GM18505 (cell line): ENCODE measurements around the gene PPP1R37.

Experiments used
- ATAC-seq: cut with Tn5 transposase; IDR thresholded peaks from one replicate; pipeline ENCODE4 v1.9.1; 2021; ENCODE audit not compliant: unreplicated experiment
- POLR2A ChIP-seq: IDR thresholded peaks from 4 replicates; pipeline ENCODE4 v1.6.1; 2011; ENCODE audit warnings: borderline replicate concordance; ENCODE audit not compliant: insufficient read depth, insufficient read length; ENCODE audit errors: extremely low read depth

PPP1R37 gene

DNA sequence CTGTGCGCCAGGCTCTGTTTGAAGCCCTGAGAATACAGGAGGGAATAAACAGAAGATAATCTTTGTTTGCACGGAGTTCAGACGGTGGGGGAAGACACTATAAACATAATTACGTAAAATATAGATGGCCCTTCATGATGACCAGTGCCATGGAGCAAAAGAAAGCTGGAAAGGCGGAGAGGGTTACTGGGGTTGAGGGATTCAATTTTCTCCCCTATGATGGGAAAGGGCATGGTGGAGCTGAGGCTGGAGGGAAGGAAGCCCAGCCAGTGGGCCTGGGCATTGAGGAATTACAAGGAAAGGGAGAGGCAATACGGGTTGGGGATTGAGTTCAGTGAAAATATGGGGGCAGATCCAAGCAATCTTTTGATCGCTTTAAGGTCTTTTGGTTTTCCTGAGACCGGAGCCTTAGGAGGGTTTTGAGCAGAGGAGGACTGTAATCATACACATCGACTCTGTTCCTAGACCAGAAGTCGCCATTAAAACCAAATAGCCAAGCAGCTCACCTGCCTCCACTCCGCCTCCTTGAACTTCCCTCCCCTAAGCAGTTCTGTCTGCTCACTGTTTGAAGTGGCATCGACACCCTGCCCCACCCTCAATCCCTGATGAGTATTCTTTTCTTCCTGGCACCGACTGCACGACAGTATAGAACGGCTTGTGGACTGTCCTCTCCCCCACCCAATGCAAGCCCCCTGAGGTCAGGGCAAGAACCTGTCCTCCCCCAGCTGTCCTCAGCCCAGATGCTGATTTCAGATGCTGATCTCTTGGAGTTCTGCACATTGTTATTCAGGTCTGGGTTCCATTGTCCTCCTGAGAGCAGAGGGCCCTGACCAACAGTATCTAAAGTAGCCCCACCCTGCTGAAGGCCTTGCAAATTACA, 15.9 kb upstream of the PPP1R37 start:
- ATAC-seq: no peak

DNA sequence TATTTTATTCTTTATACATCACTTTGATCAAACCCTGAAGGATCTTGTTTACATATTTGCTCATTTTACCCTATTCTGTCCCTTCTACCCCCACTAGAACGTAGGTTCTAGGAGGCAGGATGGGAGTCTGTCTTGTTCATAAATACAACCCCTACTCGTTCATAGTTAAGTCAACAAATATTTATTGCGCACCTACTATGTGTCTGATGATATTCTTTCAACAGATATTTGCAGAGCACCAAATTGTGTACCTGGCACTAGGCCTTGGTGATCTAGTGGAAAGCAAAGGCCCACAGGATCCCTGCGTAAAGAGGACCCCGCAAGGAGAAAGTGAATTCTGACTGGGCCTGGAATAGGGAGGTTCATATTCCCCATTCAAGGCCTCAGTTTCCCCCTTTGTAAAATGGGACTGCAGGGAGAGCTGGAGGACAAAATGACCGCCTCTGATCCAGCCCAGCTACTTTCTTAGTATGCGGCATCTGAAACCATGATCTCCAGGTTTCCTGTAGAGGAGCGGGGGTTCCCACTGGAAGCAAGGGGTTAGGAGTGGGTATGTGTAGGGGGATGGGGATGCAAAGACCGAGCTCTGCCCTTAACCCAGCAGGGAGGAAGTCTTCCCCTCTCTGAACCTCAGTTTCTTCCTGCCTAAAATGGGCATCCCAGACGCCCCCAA, 14.5 kb upstream of the PPP1R37 start:
- no peak for TF ChIP-seq POLR2A
- ATAC-seq: no peak

More for the DNA sequence above, 15.9 kb upstream of the PPP1R37 start:
- no peak for TF ChIP-seq POLR2A

DNA sequence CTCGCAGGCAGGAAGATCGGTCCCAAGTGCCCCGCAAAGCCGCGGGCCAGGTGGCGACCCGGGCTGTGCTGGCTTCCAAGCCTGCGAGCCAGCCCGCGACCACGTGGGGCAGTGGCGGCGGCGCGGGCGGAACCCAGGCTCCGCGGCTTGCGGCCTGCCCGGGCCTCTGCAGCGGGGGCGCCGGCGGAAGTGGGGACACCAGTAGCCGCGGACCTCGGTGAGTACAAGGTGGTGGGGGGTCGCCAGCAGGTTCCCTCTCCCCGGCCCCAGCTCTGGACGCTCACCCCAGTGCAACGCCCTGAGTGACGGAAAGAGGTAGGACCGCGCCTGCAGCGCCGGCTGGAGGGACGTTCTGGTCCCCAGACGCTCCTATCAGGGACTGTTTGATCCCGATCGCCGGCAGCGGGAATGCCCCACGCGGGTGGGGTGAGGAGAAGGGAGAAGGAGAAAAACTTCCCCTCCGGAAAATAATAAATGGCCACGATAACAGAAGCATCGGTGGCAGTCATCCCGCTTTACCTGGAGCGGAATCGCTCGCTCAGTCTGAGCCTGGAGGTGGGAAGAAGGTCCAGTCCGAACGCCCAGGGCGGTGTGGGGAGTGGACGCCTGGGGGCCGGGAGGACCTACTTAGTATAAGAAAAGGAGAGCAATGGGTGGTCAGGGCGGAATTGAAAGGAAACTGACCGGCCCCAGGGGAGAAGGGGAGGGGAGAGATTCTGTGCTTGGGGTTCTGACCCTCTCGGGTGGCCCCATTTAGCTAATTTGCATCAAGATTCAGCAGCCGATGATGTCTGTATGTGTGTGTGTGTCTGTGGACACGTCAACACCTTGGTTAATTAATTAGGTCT, 13.7 kb upstream of the PPP1R37 start, which contains the start of gene GEMIN7:
GEMIN7 (plus strand) TSS at position 198 of the 848 bp plus-strand sequence. CDS start 10,855 bp downstream, outside the sequence.
- peak; percentile 27 for ATAC-seq
- peak; percentile 78 for TF ChIP-seq POLR2A

DNA sequence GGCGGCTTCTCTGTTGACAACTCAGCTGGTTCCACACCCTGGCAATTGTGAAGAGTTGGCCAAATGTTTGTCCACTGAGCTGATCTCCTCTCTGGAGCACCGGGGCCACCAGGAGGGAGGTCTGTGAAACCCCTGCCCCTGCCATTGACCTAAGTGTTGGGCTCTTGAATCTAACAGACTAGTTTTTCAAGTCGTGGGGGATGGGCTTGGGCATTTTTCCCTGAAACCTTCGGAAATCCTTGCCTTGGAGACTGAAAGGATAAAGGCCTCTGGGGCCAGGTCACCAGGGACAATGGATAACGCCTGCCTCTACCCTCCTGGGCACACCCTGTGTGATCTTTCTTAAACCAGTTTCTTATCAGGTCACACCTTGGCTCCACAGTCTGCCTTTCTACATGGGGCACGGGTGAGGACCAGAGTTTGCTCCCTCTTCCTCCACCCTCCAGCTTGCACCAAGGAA, 13.0 kb upstream of the PPP1R37 start:
- ATAC-seq: no peak

DNA sequence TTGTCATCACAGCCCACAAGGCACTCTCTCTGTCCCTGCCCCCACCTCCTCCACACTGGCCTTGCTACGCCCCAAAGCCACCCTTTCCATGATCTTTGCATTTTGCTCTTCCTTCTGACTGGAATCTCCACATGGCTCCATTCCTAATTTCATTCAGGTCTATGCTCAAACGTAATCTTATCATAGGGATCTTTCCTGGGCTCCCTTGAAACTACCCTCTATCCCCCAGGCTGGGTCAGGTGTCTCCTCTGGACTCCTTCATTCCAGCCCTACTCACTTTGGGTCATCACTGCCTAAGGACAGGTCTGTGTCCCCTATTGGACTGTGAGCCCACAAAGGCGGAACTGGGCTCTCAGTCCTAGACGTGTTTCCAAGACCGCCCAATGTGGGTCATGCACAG, 10.8 kb upstream of the PPP1R37 start:
- TF ChIP-seq POLR2A: no peak
- no peak for ATAC-seq

More for the DNA sequence above, 13.0 kb upstream of the PPP1R37 start:
- no peak for TF ChIP-seq POLR2A

DNA sequence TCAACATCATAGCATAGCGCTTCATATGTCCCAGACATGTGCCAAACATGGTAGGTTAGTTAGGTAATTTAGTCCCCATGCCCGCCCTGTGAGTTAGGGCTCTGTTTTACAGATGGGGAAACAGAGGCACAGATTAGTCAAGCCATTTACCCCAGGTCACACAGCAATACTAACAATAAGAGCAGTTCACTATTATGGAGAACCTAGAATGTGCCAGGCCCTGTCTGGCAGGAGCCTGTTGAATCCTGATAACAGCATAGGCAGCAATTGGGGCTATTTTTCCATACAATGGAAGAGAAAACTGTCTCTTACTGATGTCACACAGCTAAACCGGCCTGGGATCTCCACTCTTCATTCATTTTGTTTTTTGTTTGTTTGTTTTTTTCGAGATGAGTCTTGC, 6.5 kb upstream of the PPP1R37 start:
- TF ChIP-seq POLR2A: no peak
- ATAC-seq: no peak

DNA sequence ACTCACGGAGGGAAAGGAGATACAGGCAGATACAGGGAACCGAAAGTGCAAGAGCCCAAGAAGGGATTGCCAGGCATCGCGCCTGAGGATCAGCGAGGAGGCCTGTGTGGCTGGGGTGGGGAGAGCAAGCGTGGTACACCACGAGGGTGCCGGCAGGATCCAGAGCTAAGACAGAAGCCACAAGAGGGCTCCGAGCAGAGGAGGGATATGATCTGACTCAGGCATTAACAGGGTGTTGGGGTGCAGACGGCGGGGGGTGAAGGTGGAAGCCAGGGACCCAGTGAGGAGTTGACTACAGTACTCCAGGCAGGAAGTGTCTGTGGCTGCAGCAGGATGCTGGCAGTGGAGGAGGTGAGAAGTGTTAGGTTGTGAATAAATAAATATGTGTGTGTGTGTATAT, 5.4 kb upstream of the PPP1R37 start:
- ATAC-seq: no peak
- no peak for TF ChIP-seq POLR2A

DNA sequence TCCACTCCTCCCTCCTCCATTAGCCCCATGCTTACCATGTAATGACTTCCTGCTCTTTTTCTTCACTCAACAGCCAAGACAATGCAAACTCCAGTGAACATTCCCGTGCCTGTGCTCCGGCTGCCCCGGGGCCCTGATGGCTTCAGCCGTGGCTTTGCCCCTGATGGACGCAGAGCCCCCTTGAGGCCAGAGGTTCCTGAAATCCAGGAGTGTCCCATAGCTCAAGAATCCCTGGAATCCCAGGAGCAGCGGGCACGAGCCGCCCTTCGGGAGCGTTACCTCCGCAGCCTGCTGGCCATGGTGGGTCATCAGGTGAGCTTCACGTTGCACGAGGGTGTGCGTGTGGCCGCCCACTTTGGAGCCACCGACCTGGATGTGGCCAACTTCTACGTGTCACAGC, 2.9 kb upstream of the PPP1R37 start:
- TF ChIP-seq POLR2A: no peak
- no peak for ATAC-seq

DNA sequence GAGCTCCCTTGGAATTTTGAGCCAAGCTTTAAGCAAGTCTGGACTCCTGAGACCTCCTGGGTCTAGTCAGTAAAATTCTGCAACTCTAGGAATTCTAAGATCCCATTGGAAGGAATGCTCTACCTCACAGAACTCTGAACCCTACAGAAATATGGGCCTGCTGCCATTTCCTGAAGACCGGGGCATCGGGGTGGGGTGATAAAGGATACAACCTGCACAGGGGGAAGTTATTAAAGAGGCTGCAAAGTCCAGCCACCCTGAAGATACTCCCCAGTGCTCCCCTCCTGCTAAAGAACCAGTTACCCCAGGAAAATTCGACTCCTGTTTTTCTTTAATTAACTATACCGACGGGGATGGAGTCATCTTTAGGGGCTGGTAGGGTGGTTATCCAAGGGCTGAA, 2.4 kb upstream of the PPP1R37 start:
- no peak for ATAC-seq
- no peak for TF ChIP-seq POLR2A

DNA sequence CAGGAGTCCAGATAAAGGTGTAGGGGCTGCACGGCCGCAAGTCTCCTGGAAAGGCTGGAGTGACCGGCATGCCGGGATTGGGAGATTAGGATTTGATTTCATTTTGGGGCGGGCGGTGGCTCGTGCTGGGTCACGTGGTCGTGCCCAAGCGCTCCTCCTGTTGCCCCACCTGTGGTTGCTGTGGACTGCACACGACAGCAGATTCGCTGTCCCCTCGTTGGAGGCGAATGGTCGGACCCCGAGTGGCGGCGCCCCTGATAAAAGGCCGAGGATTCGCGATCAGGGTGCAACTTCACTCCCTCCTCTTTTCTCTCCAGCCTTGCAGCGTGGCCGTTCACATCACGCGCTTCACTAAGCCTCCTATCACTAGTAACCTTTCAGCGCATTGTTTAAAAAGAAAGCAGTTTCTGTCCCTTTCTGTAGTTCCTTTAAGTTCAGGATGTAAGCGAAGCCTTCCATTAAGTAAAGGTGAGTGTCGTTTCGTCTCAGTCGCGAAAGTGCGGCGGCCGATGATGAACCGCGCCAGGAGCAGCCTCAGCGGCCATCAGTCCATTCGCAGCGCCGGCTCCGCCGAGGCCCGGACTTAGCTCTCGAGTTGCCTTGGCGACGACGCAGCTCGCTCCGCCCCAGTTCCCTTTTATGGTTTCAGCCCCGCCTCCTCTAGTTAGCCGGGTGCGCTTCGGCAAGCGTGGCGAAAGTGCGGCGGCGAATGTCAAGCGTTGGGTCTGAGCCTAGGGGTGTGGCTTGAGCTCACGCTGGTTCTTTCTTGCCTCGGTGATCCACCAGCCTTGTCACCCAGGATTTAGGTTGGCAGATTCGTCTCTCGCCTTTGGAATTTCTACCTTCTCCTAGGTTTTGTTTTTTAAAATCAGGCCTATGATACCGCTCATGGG, 1.7 kb upstream of the PPP1R37 start:
- peak; percentile 59 for ATAC-seq

DNA sequence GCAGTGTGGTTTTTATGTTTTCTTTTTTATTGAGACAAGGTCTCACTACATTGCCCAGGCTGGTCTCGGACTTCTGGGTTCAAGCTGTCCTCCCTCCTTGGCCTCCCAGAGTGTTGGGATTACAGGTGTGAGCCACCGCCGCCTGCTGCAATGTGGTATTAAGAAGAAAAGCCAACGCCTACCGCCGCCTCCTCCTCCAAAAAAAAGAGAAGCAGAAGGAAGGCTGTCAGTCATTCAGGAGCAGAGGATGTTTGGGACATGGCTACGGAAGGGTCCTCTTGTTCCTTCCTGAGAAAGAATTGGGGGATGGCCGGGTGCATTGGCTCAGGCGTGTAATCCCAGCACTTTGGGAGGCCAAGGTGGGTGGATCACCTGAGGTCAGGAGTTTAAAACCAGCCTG, 1.2 kb downstream of the PPP1R37 start:
- no peak for TF ChIP-seq POLR2A
- no peak for ATAC-seq

More for the DNA sequence above, 1.7 kb upstream of the PPP1R37 start:
- TF ChIP-seq POLR2A: peak; percentile 78

DNA sequence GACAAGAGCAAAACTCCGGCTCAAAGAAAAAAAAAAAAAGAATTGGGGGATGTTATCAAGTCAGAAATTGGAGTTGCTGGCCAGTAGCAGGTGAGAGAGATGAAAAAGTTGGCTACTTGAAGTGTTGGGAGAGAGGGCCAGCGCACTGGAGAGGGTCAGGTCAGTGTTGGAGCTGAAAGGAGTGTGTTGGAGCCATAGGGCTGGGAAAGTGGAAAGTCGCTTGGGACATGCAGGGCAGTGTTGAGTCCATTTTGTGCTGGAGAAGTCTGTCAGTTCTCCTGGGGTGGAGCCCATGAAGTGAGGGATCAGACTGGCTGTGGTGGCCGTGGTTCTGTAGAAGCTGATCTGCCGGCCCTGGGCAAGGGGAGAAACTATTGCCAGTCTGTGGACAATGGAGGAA, 1.7 kb downstream of the PPP1R37 start:
- no peak for ATAC-seq
- no peak for TF ChIP-seq POLR2A
